Activated T-helper 2 cell treated with anti-CD3 and anti-CD28 coated beads, Interferon-gamma antibody, Interleukin-2, Interleukin-4, amounts not matched to agents 10 μg/mL and 5 μg/mL and 100 μg/mL, durations not matched to agents 14 hours and 24 hours and 36 hours (primary cell): ENCODE measurements around the gene E2F8. TPM values are rescaled to one million over a fixed set of nuclear protein-coding genes. Genes with fewer than 3 reads are reported as not detected.
A peak's percentile ranks its signal among the peaks of the same experiment; 100 is the strongest.

Experiments used
- DNase-seq: peaks from one replicate; pipeline ENCODE4 v3.0.0; 2021; ENCODE audit warnings: low spot score
- H3K27ac Mint-ChIP-seq: one replicate; pipeline ENCODE4 v1.8.0; 2021; ENCODE audit warnings: mixed read lengths
- H3K27me3 Mint-ChIP-seq: one replicate; pipeline ENCODE4 v1.8.0; 2021; ENCODE audit warnings: low read depth, mixed read lengths
- H3K36me3 Mint-ChIP-seq: one replicate; pipeline ENCODE4 v1.8.0; 2021; ENCODE audit warnings: low read depth, mixed read lengths
- H3K4me1 Mint-ChIP-seq: one replicate; pipeline ENCODE4 v1.8.0; 2021; ENCODE audit warnings: low read depth, mixed read lengths
- H3K4me3 Mint-ChIP-seq: one replicate; pipeline ENCODE4 v1.8.0; 2021; ENCODE audit warnings: low read depth, mild to moderate bottlenecking, moderate library complexity, mixed read lengths
- H3K9me3 Mint-ChIP-seq: one replicate; pipeline ENCODE4 v1.8.0; 2021; ENCODE audit warnings: mixed read lengths
- intact Hi-C: fragments of 100-400 bp; cut with micrococcal nuclease; formaldehyde crosslinking; loops from one replicate; pipeline ENCODE4 v1.15.1; 2023
- total RNA-seq: library from RNA; stranded (reverse); gene quantifications from 2 replicates; pipeline ENCODE4 v1.2.3, GENCODE V29; 2022

The E2F8 gene
- total RNA-seq, 1 donor from 2014 or later, result 24.0 TPM

DNA sequence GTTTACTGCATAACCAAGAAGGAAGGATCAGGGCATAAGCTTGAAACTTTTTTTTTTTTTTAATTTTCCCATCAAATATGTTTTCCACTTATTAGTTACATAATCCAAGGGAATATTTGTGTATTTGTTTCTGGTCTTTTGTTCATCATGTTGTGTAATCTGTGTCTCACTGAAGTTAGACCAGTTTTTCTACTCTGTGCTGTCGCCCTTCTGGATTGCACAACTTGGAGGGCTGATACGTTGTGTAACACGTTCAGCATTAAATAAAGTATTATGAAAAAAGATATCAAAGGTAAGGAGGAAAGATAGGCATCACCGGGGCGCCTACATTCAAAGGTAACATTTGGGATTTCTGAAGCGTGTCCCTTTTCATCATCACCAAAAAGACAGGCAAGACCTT is 3.3 kb upstream of the E2F8 start:
- Mint-ChIP-seq H3K4me1 (peaks cover 27% of the 10 kb centered on the region), H3K27ac (no peak overlapping the region), H3K27me3 (peaks cover 19% of the 10 kb centered on the region), H3K36me3 (peaks cover 7% of the 10 kb centered on the region), H3K9me3 (peaks cover 16% of the 10 kb centered on the region), H3K4me3 (no peak overlapping the region)
- no peak for DNase-seq
- intact Hi-C loops, result loop anchor here (5.0 kb wide), 2 partner anchors 172 to 468 kb away; partner anchors contain the start of gene NAV2

GRCh38 chr11:19243613-19244012 is 2.9 kb upstream of the E2F8 start:
- no peak overlapping the region for H3K4me3 Mint-ChIP-seq
- H3K27me3 Mint-ChIP-seq, result peaks cover 18% of the 10 kb centered on the region
- peaks cover 12% of the 10 kb centered on the region for H3K9me3 Mint-ChIP-seq
- H3K27ac Mint-ChIP-seq, result no peak overlapping the region
- H3K36me3 Mint-ChIP-seq, result peaks cover 12% of the 10 kb centered on the region
- peaks cover 32% of the 10 kb centered on the region for H3K4me1 Mint-ChIP-seq
- no peak for DNase-seq
- intact Hi-C loops, result loop anchor here (5.0 kb wide), 2 partner anchors 171 to 469 kb away; partner anchors contain the start of gene NAV2

DNA sequence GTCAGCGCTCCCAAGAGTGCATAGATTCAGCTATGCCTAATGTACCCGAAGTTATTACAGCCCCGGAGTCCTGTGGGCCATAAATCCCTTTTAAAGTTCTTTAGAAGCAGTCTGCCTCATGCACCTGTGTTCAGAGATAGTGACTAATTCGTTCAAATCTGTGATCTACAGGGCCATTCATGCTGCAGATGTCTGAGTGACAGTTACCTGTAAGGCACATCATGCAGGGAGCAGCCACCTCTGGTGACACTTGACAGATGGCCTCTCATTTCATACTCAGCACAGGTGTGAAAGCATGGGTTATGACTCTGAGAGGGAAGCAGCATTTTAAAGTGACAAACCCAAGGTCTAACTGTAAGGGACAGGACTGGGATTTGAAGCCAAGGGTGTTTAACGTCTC is 2.4 kb upstream of the E2F8 start:
- Mint-ChIP-seq H3K4me3 (peak overlapping the region; percentile 55), H3K9me3 (peaks cover 8% of the 10 kb centered on the region)

GRCh38 chr11:19242179-19242932 is 1.6 kb upstream of the E2F8 start:
- H3K4me1 Mint-ChIP-seq, result peaks cover 35% of the 10 kb centered on the region
- peaks cover 11% of the 10 kb centered on the region for H3K27me3 Mint-ChIP-seq
- peaks cover 3% of the 10 kb centered on the region for H3K9me3 Mint-ChIP-seq
- H3K27ac Mint-ChIP-seq, result peak overlapping the region; percentile 82
- DNase-seq, result no peak
- H3K36me3 Mint-ChIP-seq, result peaks cover 23% of the 10 kb centered on the region
- H3K4me3 Mint-ChIP-seq, result peak overlapping the region; percentile 90
- intact Hi-C loops, result loop anchor here (5.0 kb wide), 2 partner anchors 170 to 470 kb away; partner anchors contain the start of gene NAV2

More for the DNA sequence above, 2.4 kb upstream of the E2F8 start:
- DNase-seq, result no peak
- Mint-ChIP-seq H3K4me1 (peaks cover 35% of the 10 kb centered on the region), H3K27ac (no peak overlapping the region), H3K27me3 (peaks cover 14% of the 10 kb centered on the region), H3K36me3 (peaks cover 17% of the 10 kb centered on the region)
- intact Hi-C loops, result loop anchor here (5.0 kb wide), 2 partner anchors 171 to 469 kb away; partner anchors contain the start of gene NAV2

- no peaks in the 10 kb centered on the region for H3K9me3 Mint-ChIP-seq
- H3K27ac Mint-ChIP-seq, result peak overlapping the region; percentile 82
- peaks cover 5% of the 10 kb centered on the region for H3K27me3 Mint-ChIP-seq
- H3K4me1 Mint-ChIP-seq, result peaks cover 38% of the 10 kb centered on the region
- intact Hi-C loops, result loop anchor here (2.0 to 5.0 kb wide), 3 partner anchors 125 to 471 kb away; partner anchors contain the start of genes NAV2 and ZDHHC13
- peaks cover 31% of the 10 kb centered on the region for H3K36me3 Mint-ChIP-seq
- DNase-seq, result peak; percentile 54
- H3K4me3 Mint-ChIP-seq, result peak overlapping the region; percentile 90
These were observed 774 bp upstream of the E2F8 start for GRCh38 chr11:19241260-19242178.

DNA sequence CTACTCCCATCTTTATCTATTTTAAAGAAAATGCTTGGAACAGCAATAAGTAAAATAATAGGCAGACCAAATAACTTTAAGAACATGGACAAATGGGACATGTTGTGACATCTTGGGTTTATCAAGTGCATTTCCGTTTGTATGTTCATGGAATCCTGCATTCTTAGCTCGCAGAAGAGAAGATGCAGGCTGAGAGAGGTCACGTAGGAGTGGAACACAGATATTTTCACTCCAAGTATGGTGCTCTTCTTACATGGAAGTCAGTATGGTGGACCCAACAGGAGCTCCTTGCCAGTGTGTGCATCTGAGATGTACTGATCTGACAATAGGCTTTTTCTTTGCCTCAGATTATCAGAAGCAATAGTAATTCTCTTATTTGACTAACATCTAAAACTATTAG is 1.7 kb downstream of the E2F8 start:
- Mint-ChIP-seq H3K27me3 (peaks cover 4% of the 10 kb centered on the region), H3K4me1 (peaks cover 38% of the 10 kb centered on the region), H3K9me3 (no peaks in the 10 kb centered on the region), H3K4me3 (peak overlapping the region; percentile 70), H3K36me3 (peaks cover 53% of the 10 kb centered on the region), H3K27ac (no peak overlapping the region)
- DNase-seq, result no peak
- intact Hi-C loops, result no loop called here

- H3K4me3 Mint-ChIP-seq, result no peak overlapping the region
- H3K27ac Mint-ChIP-seq, result no peak overlapping the region
- no peak for DNase-seq
- H3K4me1 Mint-ChIP-seq, result peaks cover 30% of the 10 kb centered on the region
- intact Hi-C loops, result no loop called here
- peaks cover 4% of the 10 kb centered on the region for H3K27me3 Mint-ChIP-seq
- H3K36me3 Mint-ChIP-seq, result peaks cover 58% of the 10 kb centered on the region
- H3K9me3 Mint-ChIP-seq, result no peaks in the 10 kb centered on the region
These were observed 2.9 kb downstream of the E2F8 start for GRCh38 chr11:19237813-19238212.

- Mint-ChIP-seq H3K27ac (no peak overlapping the region), H3K36me3 (peaks cover 59% of the 10 kb centered on the region), H3K9me3 (no peaks in the 10 kb centered on the region), H3K4me3 (no peak overlapping the region), H3K27me3 (peaks cover 3% of the 10 kb centered on the region), H3K4me1 (peaks cover 27% of the 10 kb centered on the region)
- no peak for DNase-seq
- intact Hi-C loops, result no loop called here
These were observed 3.4 kb downstream of the E2F8 start for GRCh38 chr11:19237381-19237780.

DNA sequence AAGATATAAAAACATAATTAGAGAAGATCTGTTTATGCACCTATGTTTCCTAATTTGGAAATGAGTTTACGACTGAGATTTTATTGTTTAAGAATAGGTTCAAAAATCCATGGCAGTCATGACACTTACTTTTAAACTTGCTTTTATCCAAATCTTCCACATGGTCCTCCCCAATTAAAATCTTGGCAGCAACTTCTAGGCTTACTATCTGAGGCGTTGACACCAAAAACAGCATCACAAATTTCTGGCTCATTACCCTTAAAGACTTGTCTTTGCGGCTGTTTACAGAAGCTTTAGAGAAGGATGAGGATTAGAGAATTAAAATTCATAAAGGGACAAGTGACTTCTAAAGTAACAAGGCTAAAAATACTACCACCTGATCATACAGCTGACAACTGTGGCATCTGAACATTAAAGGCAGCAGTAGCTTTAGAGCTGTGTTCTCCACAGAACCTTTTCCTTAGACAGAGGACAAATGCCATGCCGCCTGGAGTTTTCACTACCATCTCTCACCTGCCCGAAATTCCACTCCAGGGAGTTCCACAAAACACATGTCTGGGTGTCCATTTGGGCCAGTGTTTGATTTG is 6.4 kb downstream of the E2F8 start:
- Mint-ChIP-seq H3K27ac (no peak overlapping the region), H3K27me3 (no peaks in the 10 kb centered on the region), H3K9me3 (no peaks in the 10 kb centered on the region), H3K4me3 (no peak overlapping the region), H3K4me1 (peaks cover 16% of the 10 kb centered on the region), H3K36me3 (peaks cover 80% of the 10 kb centered on the region)
- intact Hi-C loops, result no loop called here
- no peak for DNase-seq

- DNase-seq, result no peak
- intact Hi-C loops, result no loop called here
- no peak overlapping the region for H3K27ac Mint-ChIP-seq
- H3K27me3 Mint-ChIP-seq, result no peaks in the 10 kb centered on the region
- no peaks in the 10 kb centered on the region for H3K9me3 Mint-ChIP-seq
- peaks cover 5% of the 10 kb centered on the region for H3K4me1 Mint-ChIP-seq
- peaks cover 79% of the 10 kb centered on the region for H3K36me3 Mint-ChIP-seq
- no peak overlapping the region for H3K4me3 Mint-ChIP-seq
These were observed 7.7 kb downstream of the E2F8 start for GRCh38 chr11:19232910-19233503.

- no peak overlapping the region for H3K4me3 Mint-ChIP-seq
- peaks cover 3% of the 10 kb centered on the region for H3K4me1 Mint-ChIP-seq
- no peaks in the 10 kb centered on the region for H3K27me3 Mint-ChIP-seq
- intact Hi-C loops, result no loop called here
- no peak for DNase-seq
- H3K27ac Mint-ChIP-seq, result no peak overlapping the region
- H3K9me3 Mint-ChIP-seq, result no peaks in the 10 kb centered on the region
- H3K36me3 Mint-ChIP-seq, result peaks cover 71% of the 10 kb centered on the region
These were observed 11.1 kb downstream of the E2F8 start for GRCh38 chr11:19229671-19230070.

DNA sequence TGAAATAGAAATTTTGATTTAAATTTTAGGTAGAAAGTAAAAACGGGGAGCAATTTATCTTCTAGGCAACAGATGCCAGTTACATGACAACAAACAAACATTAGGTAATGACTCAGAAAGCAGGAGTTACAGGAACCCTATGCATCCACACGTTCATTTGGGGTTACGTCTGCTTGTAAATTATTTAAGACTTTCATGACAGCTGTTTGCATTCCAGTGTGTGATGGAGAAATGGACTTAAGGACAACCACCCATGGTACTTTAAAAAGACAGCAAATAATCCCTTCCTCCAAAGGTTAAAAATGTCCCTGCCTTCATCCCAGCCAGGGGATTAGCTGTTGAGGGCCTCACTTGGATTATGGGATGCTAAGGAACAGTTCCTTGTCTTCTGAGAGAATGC is 11.8 kb downstream of the E2F8 start:
- Mint-ChIP-seq H3K27me3 (no peaks in the 10 kb centered on the region), H3K36me3 (peaks cover 70% of the 10 kb centered on the region), H3K4me3 (no peak overlapping the region), H3K9me3 (no peaks in the 10 kb centered on the region), H3K4me1 (peaks cover 3% of the 10 kb centered on the region), H3K27ac (no peak overlapping the region)
- no peak for DNase-seq
- intact Hi-C loops, result no loop called here
